ENCODE data around the gene CD160. TPM values are rescaled to one million over a fixed set of nuclear protein-coding genes. Genes with fewer than 3 reads are reported as not detected.

CD160 gene
- total and polyA plus RNA-seq, 3 donors from 2014 or later, result 0.31 to 0.45 TPM; not detected in 1

- no peaks in the 10 kb centered on the region for H3K27me3 ChIP-seq
- no peak for TF ChIP-seq POLR2A (IDR thresholded peaks at IDR 0.05)
- TF ChIP-seq CTCF (IDR thresholded peaks at IDR 0.05), result no peak
- DNase-seq, result no peak
- intact Hi-C loops (cut with DNase I; ENCODE audit: low total_unique reads), result no loop called here
- H3K27ac ChIP-seq, result no peak overlapping the region
- no peaks in the 10 kb centered on the region for H3K9me3 ChIP-seq
- WGBS, 2 donors, result 82 to 84% methylated on average over 4 of the region's 4 CpGs
- H3K4me1 ChIP-seq, result peaks cover 4% of the 10 kb centered on the region
- no peak overlapping the region for H3K4me3 ChIP-seq
- no peaks in the 10 kb centered on the region for H3K36me3 ChIP-seq (ENCODE audit: low read depth, missing control alignments)
Measured at GRCh38 chr1:145710291-145711027, 8.8 kb upstream of the CD160 start.

- Histone ChIP-seq H3K4me3 (no peak overlapping the region), H3K9me3 (no peaks in the 10 kb centered on the region), H3K27me3 (no peaks in the 10 kb centered on the region), H3K27ac (no peak overlapping the region), H3K36me3 (ENCODE audit: low read depth, missing control alignments) (no peaks in the 10 kb centered on the region), H3K4me1 (peaks cover 4% of the 10 kb centered on the region)
- DNase-seq, result no peak
- TF ChIP-seq POLR2A (IDR thresholded peaks at IDR 0.05) (no peak), CTCF (IDR thresholded peaks at IDR 0.05) (no peak)
- intact Hi-C loops (cut with DNase I; ENCODE audit: low total_unique reads), result no loop called here
- 77 to 80% methylated on average over 3 of the region's 3 CpGs for WGBS, 2 donors
Measured at GRCh38 chr1:145711213-145711651, 8.1 kb upstream of the CD160 start.

- H3K4me3 ChIP-seq, result no peak overlapping the region
- DNase-seq, result no peak
- H3K9me3 ChIP-seq, result no peaks in the 10 kb centered on the region
- WGBS, 2 donors, result 45 to 59% methylated on average over 6 of the region's 6 CpGs
- H3K27me3 ChIP-seq, result no peaks in the 10 kb centered on the region
- intact Hi-C loops (cut with DNase I; ENCODE audit: low total_unique reads), result no loop called here
- H3K4me1 ChIP-seq, result peaks cover 4% of the 10 kb centered on the region
- H3K36me3 ChIP-seq (ENCODE audit: low read depth, missing control alignments), result no peaks in the 10 kb centered on the region
- TF ChIP-seq POLR2A (IDR thresholded peaks at IDR 0.05) (no peak), CTCF (IDR thresholded peaks at IDR 0.05) (no peak)
- no peak overlapping the region for H3K27ac ChIP-seq
Measured at GRCh38 chr1:145714524-145715111, 4.7 kb upstream of the CD160 start.

GRCh38 chr1:145716641-145717345 is 2.5 kb upstream of the CD160 start:
- Histone ChIP-seq H3K4me3 (no peak overlapping the region), H3K27ac (no peak overlapping the region), H3K9me3 (no peaks in the 10 kb centered on the region), H3K4me1 (peaks cover 7% of the 10 kb centered on the region), H3K27me3 (no peaks in the 10 kb centered on the region), H3K36me3 (ENCODE audit: low read depth, missing control alignments) (no peaks in the 10 kb centered on the region)
- TF ChIP-seq CTCF (IDR thresholded peaks at IDR 0.05), result no peak
- TF ChIP-seq POLR2A (IDR thresholded peaks at IDR 0.05), result no peak
- 82 to 87% methylated on average over 10 of the region's 10 CpGs for WGBS, 2 donors
- DNase-seq, result no peak
- intact Hi-C loops (cut with DNase I; ENCODE audit: low total_unique reads), result no loop called here

Data from testis (tissue), 3 donors.